22Rv1 (cell line): Measurements from ENCODE around the gene CBLN3.

Source experiments
- H3K27ac ChIP-seq: fragments of 450-650 bp; 2 replicates; pipeline ENCODE4 v1.5.1; 2017
- CTCF ChIP-seq: fragments of 450-650 bp; IDR thresholded peaks from 2 replicates; pipeline ENCODE4 v1.5.1; 2017; ENCODE audit warnings: mild to moderate bottlenecking
- ZFX ChIP-seq: fragments of 450-650 bp; IDR thresholded peaks from 2 replicates; pipeline ENCODE4 v1.6.1; 2017; ENCODE audit warnings: antibody characterized with exemption, borderline replicate concordance

CBLN3 gene

DNA sequence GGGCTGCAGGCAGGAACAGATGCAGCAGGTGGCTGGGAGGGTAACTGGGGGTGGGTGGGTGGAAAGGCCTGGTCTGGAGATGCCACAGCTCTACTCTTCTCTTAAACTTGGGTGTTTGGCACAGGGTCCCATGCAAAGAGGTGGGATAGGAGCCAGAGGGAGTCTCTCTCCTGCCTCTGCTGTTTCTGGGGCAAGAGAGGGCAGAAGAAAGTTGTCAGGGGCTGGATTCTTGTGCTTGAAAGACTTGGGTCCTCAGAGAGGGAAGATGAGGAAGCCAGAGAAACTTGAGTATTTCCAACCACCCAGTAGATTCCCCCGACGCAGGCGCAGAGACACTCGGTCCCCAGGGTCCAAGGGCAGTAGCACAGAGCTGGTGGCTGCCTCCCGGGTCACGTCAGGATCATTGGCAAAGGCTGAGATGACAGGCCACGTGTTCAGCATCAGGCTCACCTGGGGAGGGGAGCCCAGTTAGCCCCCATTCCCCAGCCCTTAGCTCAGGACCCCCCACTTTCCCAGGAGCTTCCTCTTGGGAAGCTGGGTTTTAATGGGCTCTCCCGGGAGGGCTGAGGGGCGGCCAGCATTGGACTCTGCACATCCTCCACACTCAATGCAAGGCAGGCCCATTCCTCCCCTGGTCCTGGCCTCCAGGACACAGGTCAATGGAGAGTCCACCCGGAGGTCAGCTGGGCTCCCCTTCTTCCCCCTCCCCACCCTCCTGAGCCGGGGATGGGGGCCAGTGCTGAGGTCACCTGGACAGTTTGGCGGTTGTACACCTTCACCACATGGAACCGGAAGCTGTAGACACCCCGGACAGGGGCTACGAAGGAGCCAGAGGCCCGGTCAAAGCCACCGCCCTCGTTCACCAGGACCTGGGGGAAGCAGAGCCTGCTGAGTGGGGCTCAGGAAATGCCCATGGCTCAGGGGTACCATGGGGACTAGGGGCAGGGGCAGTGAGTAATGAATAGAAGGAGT is 1.6 kb downstream of the CBLN3 start:
- TF ChIP-seq ZFX, result no peak
- no peak for TF ChIP-seq CTCF
- H3K27ac ChIP-seq, result no peak overlapping the region

GRCh38 chr14:24426912-24427536 is 2.4 kb downstream of the CBLN3 start:
- H3K27ac ChIP-seq, result no peak overlapping the region
- TF ChIP-seq CTCF (no peak), ZFX (no peak)

DNA sequence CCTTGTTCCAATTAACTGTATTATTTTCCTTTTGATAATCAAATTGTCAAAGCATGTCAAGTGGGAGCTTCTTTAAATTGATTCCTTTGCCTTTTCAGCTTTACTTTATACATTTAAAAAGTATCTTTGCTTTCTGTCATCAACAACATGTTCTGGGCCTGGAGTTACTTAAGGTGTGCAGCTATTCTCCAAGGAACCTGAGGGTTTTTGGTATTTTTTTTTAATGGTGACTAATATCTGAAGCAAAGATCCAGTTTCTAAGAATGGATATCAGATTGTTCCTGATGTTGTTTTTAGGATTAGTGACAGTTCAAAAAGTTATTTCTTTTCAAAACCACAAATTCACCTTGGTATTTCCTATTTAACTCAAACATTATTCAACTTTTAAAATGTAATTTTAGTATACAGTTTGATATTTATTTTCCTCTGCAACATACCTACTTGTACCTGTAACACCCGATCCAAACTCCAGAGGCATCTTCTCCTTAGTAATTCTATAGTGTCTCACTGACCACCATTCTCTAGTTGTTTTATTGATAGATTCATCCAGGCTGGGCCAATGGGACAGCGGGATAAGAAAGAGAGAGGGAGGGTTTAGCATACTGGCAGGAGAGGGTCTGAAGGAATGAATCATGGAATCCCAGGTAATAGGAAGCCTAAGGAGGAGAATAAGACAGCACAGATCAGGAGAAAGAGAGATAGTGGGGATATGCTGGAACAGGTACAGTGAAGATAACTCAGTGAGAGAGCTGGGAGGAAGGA is 3.1 kb downstream of the CBLN3 start:
- TF ChIP-seq ZFX (no peak), CTCF (no peak)
- H3K27ac ChIP-seq, result no peak overlapping the region

GRCh38 chr14:24425704-24426103 is 3.8 kb downstream of the CBLN3 start:
- TF ChIP-seq ZFX, result no peak
- no peak overlapping the region for H3K27ac ChIP-seq

GRCh38 chr14:24422694-24423601 is 6.5 kb downstream of the CBLN3 start:
- TF ChIP-seq CTCF (no peak), ZFX (no peak)
- H3K27ac ChIP-seq, result no peak overlapping the region

DNA sequence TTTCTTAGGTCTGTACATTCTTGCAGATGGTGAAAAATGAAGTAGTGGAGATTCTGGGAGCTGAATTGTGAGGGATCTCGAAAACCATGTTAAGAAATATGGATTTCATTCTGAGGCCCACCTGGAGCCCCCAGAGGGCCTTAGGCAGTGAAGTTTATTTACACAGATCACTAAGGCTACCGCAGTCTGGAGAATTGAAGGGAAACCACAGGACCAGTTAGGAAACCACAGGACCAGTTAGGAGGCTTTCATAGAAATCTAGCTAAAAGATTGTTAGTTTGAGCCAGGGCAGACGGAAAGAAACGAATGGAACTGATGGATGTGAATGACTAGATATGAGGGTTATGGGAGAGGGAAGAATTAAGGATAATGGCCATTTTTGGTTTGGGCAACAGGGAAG is 7.2 kb downstream of the CBLN3 start:
- TF ChIP-seq CTCF (no peak), ZFX (no peak)
- no peak overlapping the region for H3K27ac ChIP-seq

- TF ChIP-seq ZFX (no peak), CTCF (no peak)
- no peak overlapping the region for H3K27ac ChIP-seq
These were observed 11.0 kb downstream of the CBLN3 start for GRCh38 chr14:24418492-24418873.
